Uterus (tissue), 2 donors: Measurements from ENCODE around the gene STX1B.

Experiments
- CTCF ChIP-seq, 4 experiments: fragments of 200-600 bp in 2 of 4; fragments of 450-650 bp in 2 of 4; sonication (generic) in 2 of 4; IDR thresholded peaks; one replicate each; pipeline ENCODE4 v1.5.1; 2016 to 2019; ENCODE audit warnings: antibody characterized with exemption in 4 of 4, mild to moderate bottlenecking in 2 of 4, moderate library complexity in 1 of 4
- POLR2A ChIP-seq, 2 donors: fragments of 450-650 bp; IDR thresholded peaks; one replicate each; pipeline ENCODE4 v1.6.1; 2016; ENCODE audit warnings: antibody characterized with exemption in 2 of 2, mild to moderate bottlenecking in 1 of 2, moderate library complexity in 1 of 2

GRCh38 chr16:31005350-31006085, 4.9 kb downstream of the STX1B start:
- TF ChIP-seq CTCF (IDR thresholded peaks at IDR 0.05) (no peak), POLR2A (IDR thresholded peaks at IDR 0.05) (no peak)
